Peyer's patch (tissue), 4 donors: ENCODE data around the gene PRTG.

ENCODE experiments used
- CTCF ChIP-seq, 6 experiments: fragments of 450-650 bp in 4 of 6; fragments of 200-600 bp in 2 of 6; sonication (generic) in 1 of 6; IDR thresholded peaks; one replicate each; pipeline ENCODE4 v1.5.1; 2017 to 2019; ENCODE audit warnings: antibody characterized with exemption in 6 of 6, mild to moderate bottlenecking in 3 of 6, moderate library complexity in 1 of 6
- POLR2A ChIP-seq, 2 donors: fragments of 450-650 bp; IDR thresholded peaks; one replicate each; pipeline ENCODE4 v1.5.1; 2017; ENCODE audit warnings: antibody characterized with exemption in 2 of 2, mild to moderate bottlenecking in 2 of 2, moderate library complexity in 2 of 2

- TF ChIP-seq CTCF (IDR thresholded peaks at IDR 0.05) (no peak), POLR2A (IDR thresholded peaks at IDR 0.05) (no peak)
Measured at GRCh38 chr15:55758580-55758986, 15.6 kb upstream of the PRTG start.
